A549 (cell line): ENCODE measurements around the gene TXNL4A. TPM values are rescaled to one million over a fixed set of nuclear protein-coding genes. Genes with fewer than 3 reads are reported as not detected.

Source experiments
- ATAC-seq, 2 experiments: fragments of 200-7000 bp in 1 of 2; fragments of >200 bp in 1 of 2; cut with Nextera tagmentation in 1 of 2; cut with Tn5 transposase in 1 of 2; 3 replicates each; pipeline versions ENCODE4 v1.8.0 to v1.9.1; 2018 to 2020; ENCODE audit warnings: mild to moderate bottlenecking in 1 of 2, moderate library complexity in 1 of 2
- CTCF ChIA-PET: fragments of 300-600 bp; sonication (Branson Sonifier 250); formaldehyde crosslinking; extraction: SDS; loops from one replicate; lab custom pipeline; 2021; ENCODE audit warnings: antibody characterized with exemption, inconsistent platforms; lab: Yijun Ruan, JAX
- POLR2A ChIA-PET: fragments of 350-600 bp; formaldehyde crosslinking; extraction: SDS; loops from one replicate; lab custom pipeline; 2021; ENCODE audit warnings: antibody characterized with exemption, inconsistent platforms; lab: Yijun Ruan, JAX
- DNase-seq, 2 experiments: peaks; one replicate each; pipeline versions ENCODE4 v3.0.0 to v3.0.0-alpha.2; 2011 to 2016; ENCODE audit warnings: low read depth in 1 of 2, low spot score in 1 of 2
- FAIRE-seq: peaks from 2 replicates; lab custom pipeline; 2011; peaks lifted over from hg19 to GRCh38; lab: Jason Lieb, UNC
- H3K27ac ChIP-seq, 2 experiments: fragments of >200 bp; sonication (Bioruptor Twin); formaldehyde crosslinking; 3 replicates each; pipeline ENCODE4 v1.5.1; 2016 to 2017
- H3K4me1 ChIP-seq: fragments of >200 bp; sonication (Bioruptor Twin); formaldehyde crosslinking; 3 replicates; pipeline ENCODE4 v1.6.1; 2016
- H3K4me2 ChIP-seq: fragments of >200 bp; sonication (Bioruptor Twin); formaldehyde crosslinking; 3 replicates; pipeline ENCODE4 v1.6.1; 2016
- H3K4me3 ChIP-seq: fragments of >200 bp; sonication (Bioruptor Twin); formaldehyde crosslinking; 3 replicates; pipeline ENCODE4 v1.5.1; 2016
- H3K9me3 ChIP-seq: fragments of >200 bp; sonication (Bioruptor Twin); formaldehyde crosslinking; 3 replicates; pipeline ENCODE4 v1.6.1; 2016
- BHLHE40 ChIP-seq: IDR thresholded peaks from 2 replicates; pipeline ENCODE4 v1.6.1; 2012; ENCODE audit warnings: low read depth, low read length, inconsistent platforms
- CBX2 ChIP-seq: fragments of 200-600 bp; sonication (generic); IDR thresholded peaks from 2 replicates; pipeline ENCODE4 v1.6.1; 2016; ENCODE audit warnings: low read depth, mild to moderate bottlenecking, borderline replicate concordance
- CEBPB ChIP-seq, 2 experiments: fragments of >200 bp in 1 of 2; sonication (Bioruptor Twin) in 1 of 2; formaldehyde crosslinking in 1 of 2; IDR thresholded peaks; 2 replicates each; pipeline ENCODE4 v1.6.1; 2012 to 2016
- CHD2 ChIP-seq: fragments of 150-350 bp; IDR thresholded peaks from 2 replicates; pipeline ENCODE4 v1.6.1; 2014; ENCODE audit warnings: low read length; ENCODE audit not compliant: partially characterized antibody
- FOXS1 ChIP-seq: fragments of 250-450 bp; sonication (Bioruptor Pico); IDR thresholded peaks from 2 replicates; pipeline ENCODE4 v1.5.0; 2020; ENCODE audit warnings: mild to moderate bottlenecking, moderate library complexity
- HEYL ChIP-seq: fragments of 250-450 bp; sonication (Bioruptor Pico); IDR thresholded peaks from 2 replicates; pipeline ENCODE4 v1.8.0; 2021; ENCODE audit warnings: mild to moderate bottlenecking, moderate library complexity
- HOXB13 ChIP-seq: fragments of 250-450 bp; sonication (Bioruptor Pico); IDR thresholded peaks from 2 replicates; pipeline ENCODE4 v1.5.0; 2020; ENCODE audit warnings: low read depth, mild to moderate bottlenecking, moderate library complexity
- JUNB ChIP-seq: fragments of >200 bp; sonication (Bioruptor Twin); formaldehyde crosslinking; IDR thresholded peaks from 2 replicates; pipeline ENCODE4 v1.6.1; 2016
- NPAS2 ChIP-seq: fragments of 250-450 bp; sonication (Bioruptor Pico); IDR thresholded peaks from 2 replicates; pipeline ENCODE4 v1.8.0; 2022; ENCODE audit warnings: mild to moderate bottlenecking, moderate library complexity, borderline replicate concordance
- NR3C1 ChIP-seq: fragments of >200 bp; sonication (Bioruptor Twin); formaldehyde crosslinking; IDR thresholded peaks from 3 replicates; pipeline ENCODE4 v1.6.1; 2017
- PHF8 ChIP-seq: fragments of 200-600 bp; sonication (generic); IDR thresholded peaks from 2 replicates; pipeline ENCODE4 v1.6.1; 2016; ENCODE audit warnings: low read depth, mild to moderate bottlenecking, antibody characterized with exemption, moderate library complexity, borderline replicate concordance
- RCOR1 ChIP-seq: fragments of 150-350 bp; IDR thresholded peaks from 2 replicates; pipeline ENCODE4 v1.6.1; 2014; ENCODE audit warnings: antibody characterized with exemption, low read length, low read depth
- RNF2 ChIP-seq: fragments of 200-600 bp; sonication (generic); IDR thresholded peaks from 2 replicates; pipeline ENCODE4 v1.6.1; 2016; ENCODE audit warnings: low read depth, mild to moderate bottlenecking, antibody characterized with exemption, moderate library complexity, borderline replicate concordance
- ZSCAN20 ChIP-seq: fragments of 250-450 bp; sonication (Bioruptor Pico); IDR thresholded peaks from 2 replicates; pipeline ENCODE4 v1.8.0; 2022; ENCODE audit warnings: mild to moderate bottlenecking, moderate library complexity
- WGBS: methylation state at CpG from one replicate; pipeline ENCODE4 v1.1.6; 2017; ENCODE audit errors: missing lambda C conversion rate; 5-methylcytosine and 5-hydroxymethylcytosine counted together
- polyA plus RNA-seq, 4 experiments: library from polyadenylated mRNA; depleted of rRNA in 3 of 4; stranded (reverse); fragments of >200 nt; fragmentation: RNase III in 1 of 4; extraction: RNeasy Plus Mini Kit Qiagen cat#74134 plus additional on column Dnase treatment in 1 of 4; gene quantifications; 2 replicates in 3 of 4; 3 replicates in 1 of 4; pipeline ENCODE4 v1.2.3, GENCODE V29; 2011 to 2017
- TF ChIP-seq, protein P1 (sequence below): fragments of 150-350 bp; IDR thresholded peaks from 2 replicates; pipeline ENCODE4 v1.6.1; 2014; ENCODE audit warnings: low read depth, mild to moderate bottlenecking, low read length
- TF ChIP-seq, protein P2 (sequence below): fragments of 200-600 bp; sonication (generic); IDR thresholded peaks from 2 replicates; pipeline ENCODE4 v1.6.1; 2016; ENCODE audit warnings: antibody characterized with exemption, mild to moderate bottlenecking, moderate library complexity
- TF ChIP-seq, protein P3 (sequence below): fragments of 250-450 bp; sonication (Bioruptor Pico); IDR thresholded peaks from 2 replicates; pipeline ENCODE4 v1.5.0; 2021; ENCODE audit warnings: mild to moderate bottlenecking, moderate library complexity, borderline replicate concordance

Gene TXNL4A
- polyA plus RNA-seq, 2 of the 4 experiments (the other 2 are of a cell fraction): 99.6 to 139 TPM

DNA sequence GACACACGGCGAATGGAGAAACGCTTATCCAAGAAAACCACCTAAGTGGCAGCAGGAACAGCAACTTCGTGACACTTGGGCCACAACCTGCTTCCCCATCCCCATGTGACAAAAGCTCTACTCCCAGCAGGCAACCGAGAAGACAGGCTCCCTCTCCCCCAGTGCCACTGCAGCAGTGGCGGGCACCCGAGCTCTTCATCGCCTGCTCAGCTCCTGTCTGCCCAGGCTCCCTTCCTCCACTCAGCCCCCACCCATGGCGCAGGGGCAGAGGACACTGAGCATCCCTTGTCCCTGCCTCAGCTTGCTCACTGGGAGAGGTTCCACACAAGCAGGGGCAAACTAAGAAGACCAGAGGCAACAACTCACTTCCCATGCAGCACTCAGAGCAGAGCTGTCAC, 59.8 kb downstream of the TXNL4A start:
- FAIRE-seq (no peak), DNase-seq (no peak), ATAC-seq (no peak)
- H3K4me3 ChIP-seq: no peak overlapping the region
- H3K27ac ChIP-seq: no peak overlapping the region
- no peak for TF ChIP-seq CEBPB (IDR thresholded peaks at IDR 0.05)
- WGBS: 97% methylated on average over 7 of the region's 9 CpGs
- POLR2A ChIA-PET: no interaction called here
- CTCF ChIA-PET: no interaction called here
- no peak overlapping the region for H3K4me2 ChIP-seq
- peaks cover 34% of the 10 kb centered on the region for H3K9me3 ChIP-seq
- H3K4me1 ChIP-seq: no peaks in the 10 kb centered on the region

DNA sequence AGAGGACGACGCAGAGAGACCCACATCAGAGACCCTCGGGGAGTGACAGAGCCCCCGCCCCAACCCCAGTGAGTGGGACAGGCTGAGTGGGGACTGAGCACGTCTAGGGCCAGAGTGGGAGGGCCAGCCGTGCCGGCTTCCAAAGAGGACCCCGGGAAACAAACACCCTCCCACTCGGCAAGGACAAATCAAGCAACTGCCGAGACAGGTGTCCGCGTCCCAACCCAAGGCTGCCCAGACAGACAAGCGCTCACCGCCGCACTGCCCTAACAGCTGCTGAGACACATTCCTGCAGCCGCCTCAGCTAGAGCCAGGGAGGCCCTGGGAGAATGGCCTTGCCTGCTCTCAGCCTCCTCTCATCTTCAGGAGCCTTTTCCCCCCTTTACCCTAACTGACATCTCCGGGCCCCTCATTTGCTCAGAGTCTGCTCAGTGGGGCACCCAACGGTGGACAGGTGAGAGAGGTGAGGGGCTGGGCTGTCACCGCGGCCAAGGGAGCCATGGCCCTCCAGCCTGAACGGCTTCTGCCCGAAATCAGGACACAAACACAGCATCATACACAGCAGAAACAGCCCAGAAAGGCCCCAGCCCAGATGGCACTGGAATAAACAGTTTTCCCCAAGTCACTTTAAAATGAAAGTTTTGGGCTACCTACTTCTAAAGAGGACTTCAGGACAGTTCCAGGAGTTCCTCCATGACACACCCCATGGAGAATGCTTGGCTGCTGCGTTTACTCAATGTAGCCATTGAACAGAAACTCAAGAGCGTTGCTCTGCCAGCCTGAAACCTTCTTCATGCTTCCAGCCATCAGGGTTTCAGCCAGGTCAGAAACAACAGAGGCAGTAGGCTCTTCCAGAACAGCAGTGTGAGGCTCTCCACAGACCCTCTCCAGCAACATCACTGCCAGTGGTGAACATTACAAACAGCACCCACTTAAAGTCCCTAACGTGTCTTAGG, 60.5 kb downstream of the TXNL4A start:
- POLR2A ChIA-PET: no interaction called here
- Histone ChIP-seq H3K4me1 (no peaks in the 10 kb centered on the region), H3K4me2 (no peak overlapping the region)
- no peak for ATAC-seq
- no peak for FAIRE-seq
- no peak for DNase-seq
- WGBS: 88% methylated on average over 11 of the region's 25 CpGs
- TF ChIP-seq NPAS2 (CRISPR knock-in tag): no peak
- no peak for TF ChIP-seq PHF8
- no peak for TF ChIP-seq CBX2
- no peak for TF ChIP-seq ZSCAN20 (CRISPR knock-in tag)
- TF ChIP-seq, all 56 proteins: peak for 0
- CTCF ChIA-PET: no interaction called here
- H3K9me3 ChIP-seq: peaks cover 32% of the 10 kb centered on the region
- H3K4me3 ChIP-seq: no peak overlapping the region
- no peak overlapping the region for H3K27ac ChIP-seq

DNA sequence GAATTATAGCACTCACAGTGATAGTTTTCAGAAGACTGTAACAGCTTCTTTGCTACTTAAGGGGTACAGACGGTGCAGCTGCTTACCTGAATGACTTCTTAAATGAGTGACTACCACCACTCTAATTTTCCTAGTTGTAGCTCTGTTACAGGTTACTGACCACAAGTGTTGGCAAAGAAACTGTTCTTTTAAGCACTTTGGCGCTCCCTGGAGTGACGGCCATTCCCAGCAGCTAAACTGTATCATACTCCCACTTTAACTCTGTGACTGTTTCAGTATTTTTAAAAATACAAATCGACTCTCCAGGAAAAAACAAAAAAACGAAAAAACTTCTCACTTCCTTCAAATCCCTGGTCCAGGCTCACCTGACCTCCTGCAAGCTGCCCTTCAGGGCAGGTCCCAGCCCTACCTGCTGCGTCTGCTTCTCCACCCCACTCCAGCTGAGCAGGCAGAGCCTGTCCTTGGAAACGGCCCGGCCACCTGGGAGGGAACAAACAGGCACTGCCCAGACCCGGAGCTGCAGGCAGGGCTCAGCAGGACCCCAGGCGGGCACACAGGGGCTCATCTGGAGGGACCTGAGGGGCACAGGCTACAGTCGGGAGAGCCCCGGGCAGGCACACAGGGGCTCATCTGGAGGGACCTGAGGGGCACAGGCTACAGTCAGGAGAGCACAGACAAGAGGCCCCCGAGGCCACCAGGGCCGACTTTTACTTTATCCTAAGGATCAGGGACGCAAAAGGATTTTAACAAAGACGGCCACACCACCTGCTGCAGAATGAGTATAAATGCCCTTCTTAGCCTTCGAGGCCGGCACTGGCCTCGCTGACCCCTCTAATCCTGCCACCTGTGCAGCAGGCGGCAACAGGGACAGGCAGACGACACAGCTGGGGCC, 61.4 kb downstream of the TXNL4A start:
- POLR2A ChIA-PET: no interaction called here
- FAIRE-seq: no peak
- DNase-seq: no peak
- WGBS: 89% methylated on average over 15 of the region's 21 CpGs
- Histone ChIP-seq H3K4me1 (no peaks in the 10 kb centered on the region), H3K27ac (no peak overlapping the region), H3K4me3 (no peak overlapping the region), H3K9me3 (peaks cover 28% of the 10 kb centered on the region), H3K4me2 (no peak overlapping the region)
- no peak for TF ChIP-seq NR3C1
- no peak for TF ChIP-seq HEYL (CRISPR knock-in tag)
- no peak for TF ChIP-seq RNF2
- TF ChIP-seq RCOR1: no peak
- TF ChIP-seq JUNB: no peak
- TF ChIP-seq, protein P1, sequence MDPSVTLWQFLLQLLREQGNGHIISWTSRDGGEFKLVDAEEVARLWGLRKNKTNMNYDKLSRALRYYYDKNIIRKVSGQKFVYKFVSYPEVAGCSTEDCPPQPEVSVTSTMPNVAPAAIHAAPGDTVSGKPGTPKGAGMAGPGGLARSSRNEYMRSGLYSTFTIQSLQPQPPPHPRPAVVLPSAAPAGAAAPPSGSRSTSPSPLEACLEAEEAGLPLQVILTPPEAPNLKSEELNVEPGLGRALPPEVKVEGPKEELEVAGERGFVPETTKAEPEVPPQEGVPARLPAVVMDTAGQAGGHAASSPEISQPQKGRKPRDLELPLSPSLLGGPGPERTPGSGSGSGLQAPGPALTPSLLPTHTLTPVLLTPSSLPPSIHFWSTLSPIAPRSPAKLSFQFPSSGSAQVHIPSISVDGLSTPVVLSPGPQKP: no peak
- TF ChIP-seq HOXB13 (CRISPR knock-in tag): no peak
- no peak for TF ChIP-seq FOXS1 (CRISPR knock-in tag)
- TF ChIP-seq, protein P2, sequence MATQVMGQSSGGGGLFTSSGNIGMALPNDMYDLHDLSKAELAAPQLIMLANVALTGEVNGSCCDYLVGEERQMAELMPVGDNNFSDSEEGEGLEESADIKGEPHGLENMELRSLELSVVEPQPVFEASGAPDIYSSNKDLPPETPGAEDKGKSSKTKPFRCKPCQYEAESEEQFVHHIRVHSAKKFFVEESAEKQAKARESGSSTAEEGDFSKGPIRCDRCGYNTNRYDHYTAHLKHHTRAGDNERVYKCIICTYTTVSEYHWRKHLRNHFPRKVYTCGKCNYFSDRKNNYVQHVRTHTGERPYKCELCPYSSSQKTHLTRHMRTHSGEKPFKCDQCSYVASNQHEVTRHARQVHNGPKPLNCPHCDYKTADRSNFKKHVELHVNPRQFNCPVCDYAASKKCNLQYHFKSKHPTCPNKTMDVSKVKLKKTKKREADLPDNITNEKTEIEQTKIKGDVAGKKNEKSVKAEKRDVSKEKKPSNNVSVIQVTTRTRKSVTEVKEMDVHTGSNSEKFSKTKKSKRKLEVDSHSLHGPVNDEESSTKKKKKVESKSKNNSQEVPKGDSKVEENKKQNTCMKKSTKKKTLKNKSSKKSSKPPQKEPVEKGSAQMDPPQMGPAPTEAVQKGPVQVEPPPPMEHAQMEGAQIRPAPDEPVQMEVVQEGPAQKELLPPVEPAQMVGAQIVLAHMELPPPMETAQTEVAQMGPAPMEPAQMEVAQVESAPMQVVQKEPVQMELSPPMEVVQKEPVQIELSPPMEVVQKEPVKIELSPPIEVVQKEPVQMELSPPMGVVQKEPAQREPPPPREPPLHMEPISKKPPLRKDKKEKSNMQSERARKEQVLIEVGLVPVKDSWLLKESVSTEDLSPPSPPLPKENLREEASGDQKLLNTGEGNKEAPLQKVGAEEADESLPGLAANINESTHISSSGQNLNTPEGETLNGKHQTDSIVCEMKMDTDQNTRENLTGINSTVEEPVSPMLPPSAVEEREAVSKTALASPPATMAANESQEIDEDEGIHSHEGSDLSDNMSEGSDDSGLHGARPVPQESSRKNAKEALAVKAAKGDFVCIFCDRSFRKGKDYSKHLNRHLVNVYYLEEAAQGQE: no peak
- TF ChIP-seq, protein P3, sequence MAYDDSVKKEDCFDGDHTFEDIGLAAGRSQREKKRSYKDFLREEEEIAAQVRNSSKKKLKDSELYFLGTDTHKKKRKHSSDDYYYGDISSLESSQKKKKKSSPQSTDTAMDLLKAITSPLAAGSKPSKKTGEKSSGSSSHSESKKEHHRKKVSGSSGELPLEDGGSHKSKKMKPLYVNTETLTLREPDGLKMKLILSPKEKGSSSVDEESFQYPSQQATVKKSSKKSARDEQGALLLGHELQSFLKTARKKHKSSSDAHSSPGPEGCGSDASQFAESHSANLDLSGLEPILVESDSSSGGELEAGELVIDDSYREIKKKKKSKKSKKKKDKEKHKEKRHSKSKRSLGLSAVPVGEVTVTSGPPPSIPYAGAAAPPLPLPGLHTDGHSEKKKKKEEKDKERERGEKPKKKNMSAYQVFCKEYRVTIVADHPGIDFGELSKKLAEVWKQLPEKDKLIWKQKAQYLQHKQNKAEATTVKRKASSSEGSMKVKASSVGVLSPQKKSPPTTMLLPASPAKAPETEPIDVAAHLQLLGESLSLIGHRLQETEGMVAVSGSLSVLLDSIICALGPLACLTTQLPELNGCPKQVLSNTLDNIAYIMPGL: no peak
- no peak for TF ChIP-seq NPAS2 (CRISPR knock-in tag)
- no peak for TF ChIP-seq BHLHE40
- no peak for TF ChIP-seq CHD2
- CTCF ChIA-PET: interaction anchor here (0.6 to 1.0 kb wide), 2 partner anchors 55 to 244 kb away, joined by 3 read pairs; no protein-coding TSS in a partner anchor
- no peak for ATAC-seq
